ENCODE results near the gene GLRA2.
"Not testable (repeated sequence)": the region's sequence is repeated elsewhere in the genome, so short reads cannot be mapped to it uniquely, and the experiment has no call there.

Gene GLRA2

DNA sequence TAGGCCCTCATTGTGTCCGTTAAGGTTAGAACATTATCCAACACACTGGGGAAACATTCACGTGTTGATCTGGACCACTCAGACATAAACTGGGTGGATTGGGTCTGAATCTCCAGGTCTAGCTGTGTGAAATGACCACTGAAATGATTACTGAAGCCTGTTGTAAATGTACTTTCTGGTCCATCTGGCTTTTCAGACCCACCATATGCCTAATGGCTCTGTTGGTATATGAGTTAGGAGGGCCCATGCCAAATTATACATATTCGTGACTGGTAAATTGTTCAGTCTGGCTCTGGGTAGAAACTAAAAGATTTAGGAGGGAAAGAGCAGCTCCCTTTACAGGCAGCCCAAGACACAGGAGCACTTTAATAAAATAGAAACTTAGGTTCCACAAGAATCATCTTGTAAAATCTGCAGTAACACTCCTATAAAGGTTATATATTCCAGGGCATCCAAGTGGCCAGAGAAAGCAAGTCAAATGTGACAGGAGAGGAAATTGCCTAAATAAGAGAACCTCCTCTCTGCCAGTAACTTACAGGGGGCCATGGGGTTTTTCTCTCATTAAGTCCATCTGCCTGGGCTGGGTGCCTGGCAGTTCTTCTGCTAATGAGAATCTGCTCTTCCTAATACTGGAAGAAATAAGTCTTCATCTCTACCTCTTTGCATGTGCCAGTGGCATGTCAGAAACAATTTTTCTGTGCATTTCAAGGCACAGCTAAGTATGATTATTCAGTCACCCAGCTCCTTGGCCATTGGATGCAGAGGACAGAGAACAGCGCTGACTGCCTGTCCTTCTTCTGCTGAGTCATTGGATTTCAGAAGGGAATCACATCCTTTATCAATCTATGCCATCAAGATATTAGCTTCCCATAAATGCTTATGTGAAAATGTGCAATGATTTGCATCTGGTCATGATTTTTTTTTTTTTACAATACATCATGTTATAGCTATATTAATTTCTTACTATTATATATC is 112.6 kb downstream of the GLRA2 start:
- H3K27ac Mint-ChIP-seq: no peak overlapping the region
- H3K27me3 Mint-ChIP-seq: peaks cover 4% of the 10 kb centered on the region
- H3K4me1 Mint-ChIP-seq: no peaks in the 10 kb centered on the region
- H3K9me3 Mint-ChIP-seq: no peaks in the 10 kb centered on the region
- no peaks in the 10 kb centered on the region for H3K36me3 Mint-ChIP-seq
- no peak overlapping the region for H3K4me3 Mint-ChIP-seq

DNA sequence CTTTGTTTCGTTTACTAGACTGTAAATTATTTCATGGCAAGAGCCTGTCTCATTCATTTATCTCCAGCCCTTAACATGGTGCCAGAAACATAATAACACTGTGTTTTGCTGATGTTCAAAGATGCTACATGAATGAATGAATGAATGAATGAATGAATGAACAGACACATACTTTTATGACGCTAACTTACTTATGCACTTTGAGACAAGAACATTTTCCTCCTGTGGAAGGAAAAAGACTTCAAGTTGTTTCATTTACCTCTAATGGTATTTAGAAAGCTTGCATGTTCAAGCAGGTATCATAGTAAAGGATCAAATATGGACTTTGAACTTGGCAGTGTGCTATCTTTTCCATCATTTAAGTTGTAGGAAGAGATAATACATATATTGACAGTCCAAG is 131.6 kb downstream of the GLRA2 start:
- no peak overlapping the region for H3K27ac Mint-ChIP-seq
- peaks cover 4% of the 10 kb centered on the region for H3K27me3 Mint-ChIP-seq
- H3K4me3 Mint-ChIP-seq: no peak overlapping the region
- no peaks in the 10 kb centered on the region for H3K4me1 Mint-ChIP-seq
- H3K36me3 Mint-ChIP-seq: no peaks in the 10 kb centered on the region
- peaks cover 5% of the 10 kb centered on the region for H3K9me3 Mint-ChIP-seq

DNA sequence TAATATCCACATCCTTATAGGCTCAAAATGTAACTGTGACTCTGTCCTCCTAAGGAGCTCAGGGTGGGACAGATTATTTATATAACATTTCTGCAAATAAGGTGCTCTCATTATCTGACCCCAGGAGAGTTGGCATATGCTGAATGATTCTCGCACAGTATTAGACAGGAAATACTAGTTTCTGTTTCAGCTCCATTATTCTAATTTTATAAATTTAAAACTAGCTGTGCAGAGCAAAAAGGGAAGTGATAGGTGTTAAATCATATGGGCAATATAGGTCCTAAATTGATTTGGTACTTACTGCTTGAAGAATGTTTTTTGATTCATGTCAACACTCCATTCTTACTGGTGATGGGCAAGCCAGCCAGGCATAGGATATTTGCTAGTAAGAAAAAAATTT is 141.5 kb downstream of the GLRA2 start:
- Mint-ChIP-seq H3K36me3 (no peaks in the 10 kb centered on the region), H3K4me3 (no peak overlapping the region), H3K9me3 (no peaks in the 10 kb centered on the region), H3K4me1 (no peaks in the 10 kb centered on the region), H3K27ac (no peak overlapping the region), H3K27me3 (no peaks in the 10 kb centered on the region)

DNA sequence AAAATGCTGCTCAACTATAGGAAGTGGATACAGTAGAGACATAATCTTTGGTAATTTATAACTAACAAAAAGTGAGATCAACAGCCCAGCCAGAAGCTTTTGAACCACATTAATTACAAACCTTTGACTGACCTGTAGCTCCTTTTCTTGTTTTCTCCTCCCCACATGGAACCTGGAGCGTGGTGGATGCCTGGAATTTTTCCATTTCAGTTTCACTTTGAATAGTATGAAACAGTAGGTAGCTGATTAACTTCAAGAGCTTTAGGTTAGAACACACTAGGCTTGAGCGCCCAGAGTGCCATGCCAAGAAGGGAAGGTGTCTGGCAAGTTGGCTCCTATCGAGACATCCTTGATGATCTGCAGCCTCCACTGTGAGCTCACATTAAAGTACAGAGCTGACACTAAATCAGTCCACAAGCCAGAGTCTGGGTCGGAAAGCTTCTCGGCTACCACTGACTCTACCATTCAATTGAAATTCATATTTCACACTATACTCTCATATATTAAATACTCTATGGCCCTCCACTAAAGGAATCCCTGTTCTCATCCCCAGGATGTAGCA is 143.4 kb downstream of the GLRA2 start:
- Mint-ChIP-seq H3K36me3 (no peaks in the 10 kb centered on the region), H3K4me3 (no peak overlapping the region), H3K9me3 (no peaks in the 10 kb centered on the region), H3K27me3 (no peaks in the 10 kb centered on the region), H3K27ac (no peak overlapping the region), H3K4me1 (no peaks in the 10 kb centered on the region)

DNA sequence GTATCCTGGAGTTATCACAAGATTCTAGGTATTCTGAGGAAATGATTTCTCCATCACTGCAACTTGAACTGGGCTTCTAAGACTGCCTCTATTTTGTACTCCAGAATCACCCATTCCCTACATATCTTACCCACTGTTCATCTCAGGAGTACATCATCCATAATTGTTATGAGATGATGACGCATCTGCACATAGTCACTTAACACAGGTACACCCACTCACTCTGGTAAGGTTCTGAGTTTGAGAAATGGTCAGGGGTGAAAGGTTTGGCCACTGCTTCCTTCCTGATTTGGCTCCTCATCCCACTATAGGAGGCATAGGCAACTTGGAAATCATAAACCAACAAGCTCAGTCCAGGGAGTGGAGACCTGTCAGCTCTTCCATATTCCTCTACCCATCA is 143.9 kb downstream of the GLRA2 start:
- no peaks in the 10 kb centered on the region for H3K9me3 Mint-ChIP-seq
- H3K27ac Mint-ChIP-seq: no peak overlapping the region
- no peaks in the 10 kb centered on the region for H3K4me1 Mint-ChIP-seq
- no peak overlapping the region for H3K4me3 Mint-ChIP-seq
- no peaks in the 10 kb centered on the region for H3K36me3 Mint-ChIP-seq
- H3K27me3 Mint-ChIP-seq: no peaks in the 10 kb centered on the region

DNA sequence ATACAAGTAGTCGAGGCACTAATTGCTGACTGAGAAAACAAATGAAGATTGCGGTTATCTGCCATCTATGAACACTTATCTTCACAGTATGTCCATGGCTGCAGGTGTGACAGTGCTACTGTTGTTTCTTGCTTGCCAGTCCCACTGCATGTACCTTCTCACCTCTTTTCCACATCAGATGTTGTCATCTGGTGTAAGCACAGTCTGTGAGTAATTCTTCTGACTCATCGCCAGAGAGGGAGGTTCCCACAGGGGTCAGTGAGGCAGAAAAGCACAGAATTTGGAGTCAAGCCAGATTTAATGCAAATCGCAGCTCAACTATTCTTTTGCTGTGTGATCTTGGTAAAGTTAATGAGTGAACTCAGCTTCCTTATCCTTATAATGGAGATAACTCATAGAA is 144.4 kb downstream of the GLRA2 start:
- no peaks in the 10 kb centered on the region for H3K4me1 Mint-ChIP-seq
- no peaks in the 10 kb centered on the region for H3K36me3 Mint-ChIP-seq
- no peaks in the 10 kb centered on the region for H3K9me3 Mint-ChIP-seq
- no peak overlapping the region for H3K4me3 Mint-ChIP-seq
- H3K27ac Mint-ChIP-seq: no peak overlapping the region
- no peaks in the 10 kb centered on the region for H3K27me3 Mint-ChIP-seq

DNA sequence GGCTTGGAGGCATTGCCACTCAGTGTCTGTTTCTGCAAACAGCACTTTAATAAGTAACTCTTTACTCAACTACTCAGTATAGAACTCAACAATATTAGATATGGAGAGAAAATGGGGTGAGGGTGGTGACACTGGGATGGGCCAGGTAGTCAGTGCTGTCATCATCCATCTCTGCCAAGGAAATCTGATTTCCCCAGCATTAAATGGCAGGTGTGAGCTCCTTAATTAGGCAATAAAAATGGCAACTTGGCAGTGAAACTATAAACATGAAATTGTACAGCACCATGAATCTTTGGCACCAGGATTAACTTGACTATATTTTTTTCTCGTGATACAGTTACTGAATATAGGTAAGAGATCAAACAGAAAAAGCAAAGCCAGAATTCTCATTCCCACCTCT is 146.2 kb downstream of the GLRA2 start:
- Mint-ChIP-seq H3K4me3 (no peak overlapping the region), H3K27me3 (no peaks in the 10 kb centered on the region), H3K9me3 (no peaks in the 10 kb centered on the region), H3K36me3 (no peaks in the 10 kb centered on the region), H3K4me1 (no peaks in the 10 kb centered on the region), H3K27ac (no peak overlapping the region)

DNA sequence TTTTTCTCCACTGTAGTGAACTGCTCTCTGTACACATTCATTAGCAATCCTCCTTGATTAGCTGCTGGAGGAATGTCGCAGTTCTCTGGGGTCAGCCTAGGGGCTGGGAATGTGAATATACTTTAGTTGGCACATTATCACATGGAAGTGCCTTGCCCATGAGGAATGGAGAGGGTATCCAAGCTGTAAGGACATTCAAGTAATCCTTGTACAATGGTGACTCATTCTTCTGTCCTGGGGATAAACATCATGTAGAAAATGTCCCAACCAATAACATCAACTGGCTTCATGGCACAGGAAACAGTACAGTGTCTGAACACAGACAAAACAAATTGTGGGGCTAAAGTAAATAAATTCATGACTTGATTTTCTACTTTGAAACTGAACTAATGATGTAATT is 147.1 kb downstream of the GLRA2 start:
- no peaks in the 10 kb centered on the region for H3K9me3 Mint-ChIP-seq
- no peak overlapping the region for H3K27ac Mint-ChIP-seq
- H3K4me3 Mint-ChIP-seq: no peak overlapping the region
- H3K4me1 Mint-ChIP-seq: no peaks in the 10 kb centered on the region
- H3K27me3 Mint-ChIP-seq: no peaks in the 10 kb centered on the region
- no peaks in the 10 kb centered on the region for H3K36me3 Mint-ChIP-seq

DNA sequence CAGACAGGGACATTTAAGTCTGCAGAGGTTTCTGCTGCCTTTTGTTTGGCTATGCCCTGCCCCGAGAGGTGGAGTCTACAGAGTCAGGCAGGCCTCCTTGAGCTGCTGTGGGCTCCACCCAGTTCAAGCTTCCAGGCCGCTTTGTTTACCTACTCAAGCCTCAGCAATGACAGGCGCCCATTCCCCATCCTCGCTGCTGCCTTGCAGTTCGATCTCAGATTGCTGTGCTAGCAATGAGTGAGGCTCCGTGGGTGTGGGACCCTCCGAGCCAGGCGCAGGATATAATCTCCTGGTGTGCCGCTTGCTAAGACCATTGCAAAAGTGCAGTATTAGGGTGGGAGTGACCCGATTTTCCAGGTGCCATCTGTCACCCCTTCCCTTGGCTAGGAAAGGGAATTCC is 159.0 kb downstream of the GLRA2 start:
- H3K27ac Mint-ChIP-seq, H3K4me1 Mint-ChIP-seq, H3K9me3 Mint-ChIP-seq, H3K4me3 Mint-ChIP-seq, H3K27me3 Mint-ChIP-seq, H3K36me3 Mint-ChIP-seq: not testable (repeated sequence)

DNA sequence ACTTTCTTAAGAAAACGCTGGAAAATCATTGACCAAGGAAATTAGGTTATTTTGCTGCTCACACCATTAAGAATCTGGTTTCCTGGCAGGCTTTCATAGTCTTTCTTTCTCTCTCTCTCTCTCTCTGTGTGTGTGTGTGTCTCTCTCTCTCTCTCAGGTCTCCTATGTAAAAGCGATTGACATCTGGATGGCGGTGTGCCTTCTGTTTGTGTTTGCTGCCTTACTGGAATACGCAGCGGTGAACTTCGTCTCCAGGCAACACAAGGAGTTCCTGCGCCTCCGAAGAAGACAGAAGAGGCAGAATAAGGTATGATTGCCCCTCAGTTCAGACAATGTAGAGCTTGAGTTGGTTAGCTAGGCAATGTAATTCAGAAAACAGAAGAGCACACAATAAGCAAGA is 161.2 kb downstream of the GLRA2 start:
- no peaks in the 10 kb centered on the region for H3K9me3 Mint-ChIP-seq

DNA sequence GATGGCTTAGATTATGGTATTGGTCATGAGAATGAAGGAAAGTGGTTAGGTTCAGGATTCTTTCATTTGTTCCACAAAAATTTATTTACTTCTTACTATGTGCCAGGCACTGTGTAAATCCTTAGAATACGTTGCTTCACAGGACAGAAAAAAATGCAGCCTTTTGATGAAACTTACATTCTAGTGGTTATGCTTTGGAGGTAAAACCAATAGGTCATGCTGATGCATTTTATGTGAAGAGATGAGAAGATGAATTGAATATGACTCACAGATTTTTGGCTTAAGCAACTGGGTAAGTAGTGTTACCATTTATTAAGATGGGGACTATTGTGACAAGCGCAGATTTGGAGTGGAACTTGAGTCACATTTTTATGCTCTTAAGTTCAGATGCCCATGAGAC is 165.3 kb downstream of the GLRA2 start:
- H3K36me3 Mint-ChIP-seq: no peaks in the 10 kb centered on the region

More for the DNA sequence above, 161.2 kb downstream of the GLRA2 start:
- H3K27me3 Mint-ChIP-seq: no peaks in the 10 kb centered on the region
- H3K36me3 Mint-ChIP-seq: no peaks in the 10 kb centered on the region
- H3K4me1 Mint-ChIP-seq: no peaks in the 10 kb centered on the region
- H3K27ac Mint-ChIP-seq: no peak overlapping the region
- H3K4me3 Mint-ChIP-seq: no peak overlapping the region

DNA sequence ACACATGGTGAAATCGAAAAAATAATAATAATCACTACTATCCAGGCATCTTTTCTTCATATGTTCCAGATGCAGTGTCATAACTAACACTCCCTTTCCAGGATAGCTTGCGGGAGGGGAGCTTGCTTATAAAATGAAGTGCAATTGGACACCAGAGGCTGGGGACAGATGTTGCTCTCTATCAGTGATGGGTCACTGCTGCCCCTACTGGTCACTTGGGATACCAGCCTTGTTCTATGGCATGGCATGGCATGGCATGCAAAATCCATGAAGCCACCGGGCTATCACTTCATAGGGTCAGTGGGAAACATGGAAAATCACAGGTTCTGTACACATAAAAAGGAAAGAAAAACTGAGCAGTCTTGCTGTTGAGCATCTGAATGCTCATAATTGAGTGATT is 168.1 kb downstream of the GLRA2 start:
- Mint-ChIP-seq H3K27me3 (no peaks in the 10 kb centered on the region), H3K4me3 (no peak overlapping the region), H3K27ac (no peak overlapping the region), H3K9me3 (no peaks in the 10 kb centered on the region), H3K4me1 (no peaks in the 10 kb centered on the region), H3K36me3 (no peaks in the 10 kb centered on the region)

More for the DNA sequence above, 165.3 kb downstream of the GLRA2 start:
- Mint-ChIP-seq H3K27ac (no peak overlapping the region), H3K4me3 (no peak overlapping the region), H3K9me3 (no peaks in the 10 kb centered on the region), H3K27me3 (no peaks in the 10 kb centered on the region), H3K4me1 (no peaks in the 10 kb centered on the region)

DNA sequence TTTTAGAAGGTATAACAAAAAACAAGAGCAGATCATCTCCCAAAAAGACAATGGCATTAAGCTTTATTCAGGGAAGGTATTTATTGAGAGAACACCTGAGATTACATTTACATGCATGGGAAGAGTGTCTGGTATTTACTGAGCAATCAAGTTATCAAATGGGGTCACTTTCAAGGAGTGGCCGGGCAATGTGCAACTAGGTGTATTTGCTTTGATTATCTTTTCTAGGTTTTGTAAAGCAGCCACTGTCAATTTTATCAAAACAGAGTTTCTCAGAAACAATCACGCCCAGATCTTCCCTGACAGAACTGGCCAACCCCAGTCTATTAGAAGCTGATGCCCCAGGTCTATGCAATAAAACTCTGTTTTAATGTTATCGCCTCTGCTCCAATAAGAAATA is 169.5 kb downstream of the GLRA2 start:
- Mint-ChIP-seq H3K36me3 (no peaks in the 10 kb centered on the region), H3K9me3 (no peaks in the 10 kb centered on the region), H3K4me3 (no peak overlapping the region), H3K27ac (no peak overlapping the region), H3K27me3 (no peaks in the 10 kb centered on the region), H3K4me1 (no peaks in the 10 kb centered on the region)

DNA sequence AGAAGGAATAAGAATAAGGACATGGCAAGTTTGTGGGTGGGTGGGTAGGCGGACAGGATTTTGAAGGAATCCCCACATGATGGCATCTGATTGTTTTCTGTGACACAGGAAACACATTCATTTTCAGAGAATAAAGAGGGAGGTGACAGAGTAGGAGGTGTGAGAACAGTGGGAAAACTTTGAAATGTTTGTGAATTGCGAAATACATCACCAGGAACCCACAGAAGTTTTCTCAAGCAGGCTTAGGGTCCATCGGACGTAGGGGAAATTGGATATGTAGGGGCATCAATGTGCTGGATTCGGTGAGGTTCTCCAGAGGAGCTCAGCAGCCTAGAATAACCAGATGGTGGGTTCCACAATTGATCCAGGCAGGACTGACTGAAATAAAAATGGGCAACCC is 171.6 kb downstream of the GLRA2 start:
- Mint-ChIP-seq H3K27ac (no peak overlapping the region), H3K4me1 (no peaks in the 10 kb centered on the region), H3K36me3 (no peaks in the 10 kb centered on the region), H3K4me3 (no peak overlapping the region), H3K27me3 (no peaks in the 10 kb centered on the region), H3K9me3 (no peaks in the 10 kb centered on the region)

DNA sequence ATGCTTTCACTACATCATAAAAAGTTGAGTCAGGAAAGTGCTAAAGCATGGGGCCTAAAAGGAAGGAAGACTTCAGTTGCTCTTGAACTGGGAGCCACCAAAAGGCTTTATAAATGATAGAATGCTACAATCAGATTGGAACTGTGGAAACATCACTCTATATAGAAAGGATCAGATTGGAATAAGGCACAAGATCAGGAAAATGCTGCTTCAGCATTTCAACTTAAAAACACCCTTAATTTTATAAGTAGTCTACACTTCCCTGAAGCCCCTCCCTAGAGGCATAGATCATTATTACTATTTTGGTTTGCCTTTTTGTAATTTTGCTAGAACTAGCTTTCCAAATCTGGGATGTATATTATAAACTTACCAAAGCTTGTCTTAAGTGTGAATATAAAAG is 172.8 kb downstream of the GLRA2 start:
- Mint-ChIP-seq H3K9me3 (no peaks in the 10 kb centered on the region), H3K4me3 (no peak overlapping the region), H3K4me1 (no peaks in the 10 kb centered on the region), H3K27ac (no peak overlapping the region), H3K27me3 (no peaks in the 10 kb centered on the region), H3K36me3 (no peaks in the 10 kb centered on the region)

DNA sequence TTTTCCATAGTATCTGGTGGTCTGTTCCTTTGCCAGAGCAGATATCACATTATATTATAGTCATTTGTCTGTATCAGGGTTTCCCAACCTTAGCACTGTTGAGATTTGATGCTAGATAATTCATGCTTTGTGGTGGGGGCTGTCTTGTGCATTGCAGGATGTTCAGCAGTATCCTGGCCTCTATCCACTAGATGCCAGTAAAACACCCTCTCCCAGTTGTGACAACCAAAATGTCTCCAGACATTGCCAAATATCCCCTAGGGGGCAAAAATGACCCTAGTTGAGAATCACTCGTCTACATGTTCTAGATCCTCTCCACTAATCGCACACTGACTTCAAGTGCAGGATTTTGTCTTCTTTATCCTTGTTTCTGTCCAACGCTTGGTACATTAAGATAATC is 182.8 kb downstream of the GLRA2 start:
- no peak overlapping the region for H3K27ac Mint-ChIP-seq
- no peaks in the 10 kb centered on the region for H3K36me3 Mint-ChIP-seq
- no peaks in the 10 kb centered on the region for H3K4me1 Mint-ChIP-seq
- no peak overlapping the region for H3K4me3 Mint-ChIP-seq
- no peaks in the 10 kb centered on the region for H3K9me3 Mint-ChIP-seq
- H3K27me3 Mint-ChIP-seq: no peaks in the 10 kb centered on the region
